ENCODE results near the gene MAGEA6. TPM values are rescaled to one million over a fixed set of nuclear protein-coding genes. Genes with fewer than 3 reads are reported as not detected.
"Not testable (repeated sequence)": the region's sequence is repeated elsewhere in the genome, so short reads cannot be mapped to it uniquely, and the experiment has no call there.

MAGEA6 gene
- total RNA-seq, 2 donors from 2014 or later, result not detected

GRCh38 chrX:152813206-152813605 is 43.7 kb upstream of the MAGEA6 start:
- Histone ChIP-seq H3K9me3 (no peaks in the 10 kb centered on the region), H3K36me3 (replicated peaks in 1 of 2; ENCODE audit: insufficient read depth in 1 of 2, low read depth in 2 of 2) (no peaks in the 10 kb centered on the region), H3K27ac (no peak overlapping the region), H3K4me1 (no peaks in the 10 kb centered on the region), H3K27me3 (no peaks in the 10 kb centered on the region), H3K4me3 (no peak overlapping the region)
- intact Hi-C loops (cut with DNase I), result no loop called here
- TF ChIP-seq POLR2A (IDR thresholded peaks at IDR 0.05), result no peak
- TF ChIP-seq, protein P1, sequence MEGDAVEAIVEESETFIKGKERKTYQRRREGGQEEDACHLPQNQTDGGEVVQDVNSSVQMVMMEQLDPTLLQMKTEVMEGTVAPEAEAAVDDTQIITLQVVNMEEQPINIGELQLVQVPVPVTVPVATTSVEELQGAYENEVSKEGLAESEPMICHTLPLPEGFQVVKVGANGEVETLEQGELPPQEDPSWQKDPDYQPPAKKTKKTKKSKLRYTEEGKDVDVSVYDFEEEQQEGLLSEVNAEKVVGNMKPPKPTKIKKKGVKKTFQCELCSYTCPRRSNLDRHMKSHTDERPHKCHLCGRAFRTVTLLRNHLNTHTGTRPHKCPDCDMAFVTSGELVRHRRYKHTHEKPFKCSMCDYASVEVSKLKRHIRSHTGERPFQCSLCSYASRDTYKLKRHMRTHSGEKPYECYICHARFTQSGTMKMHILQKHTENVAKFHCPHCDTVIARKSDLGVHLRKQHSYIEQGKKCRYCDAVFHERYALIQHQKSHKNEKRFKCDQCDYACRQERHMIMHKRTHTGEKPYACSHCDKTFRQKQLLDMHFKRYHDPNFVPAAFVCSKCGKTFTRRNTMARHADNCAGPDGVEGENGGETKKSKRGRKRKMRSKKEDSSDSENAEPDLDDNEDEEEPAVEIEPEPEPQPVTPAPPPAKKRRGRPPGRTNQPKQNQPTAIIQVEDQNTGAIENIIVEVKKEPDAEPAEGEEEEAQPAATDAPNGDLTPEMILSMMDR (IDR thresholded peaks at IDR 0.05), result no peak
- DNase-seq (no peak), ATAC-seq (no peak)
- 49 to 58% methylated on average over 5 of the region's 5 CpGs for WGBS, 2 donors

GRCh38 chrX:152810403-152810802 is 40.9 kb upstream of the MAGEA6 start:
- Histone ChIP-seq H3K36me3 (replicated peaks in 1 of 2; ENCODE audit: insufficient read depth in 1 of 2, low read depth in 2 of 2) (no peaks in the 10 kb centered on the region), H3K9me3 (no peaks in the 10 kb centered on the region), H3K4me1 (no peaks in the 10 kb centered on the region), H3K27me3 (no peaks in the 10 kb centered on the region), H3K4me3 (no peak overlapping the region), H3K27ac (no peak overlapping the region)
- ATAC-seq (no peak), DNase-seq (no peak)
- intact Hi-C loops (cut with DNase I), result no loop called here
- TF ChIP-seq POLR2A (IDR thresholded peaks at IDR 0.05), result no peak
- TF ChIP-seq, protein P1 (IDR thresholded peaks at IDR 0.05), result no peak
- 16 to 86% methylated on average over 1 to 3 of the region's 4 CpGs for WGBS, 2 donors

- Histone ChIP-seq H3K36me3 (replicated peaks in 1 of 2; ENCODE audit: insufficient read depth in 1 of 2, low read depth in 2 of 2) (no peaks in the 10 kb centered on the region), H3K27ac (no peak overlapping the region), H3K27me3 (no peaks in the 10 kb centered on the region), H3K9me3 (no peaks in the 10 kb centered on the region), H3K4me3 (no peak overlapping the region), H3K4me1 (no peaks in the 10 kb centered on the region)
- ATAC-seq, result no peak
- TF ChIP-seq, protein P1 (IDR thresholded peaks at IDR 0.05), result no peak
- no peak for TF ChIP-seq POLR2A (IDR thresholded peaks at IDR 0.05)
- no peak for DNase-seq
- intact Hi-C loops (cut with DNase I), result no loop called here
- WGBS, 2 donors, result 71 to 74% methylated on average over 4 of the region's 4 CpGs
These were observed 36.5 kb upstream of the MAGEA6 start for GRCh38 chrX:152806035-152806434.

DNA sequence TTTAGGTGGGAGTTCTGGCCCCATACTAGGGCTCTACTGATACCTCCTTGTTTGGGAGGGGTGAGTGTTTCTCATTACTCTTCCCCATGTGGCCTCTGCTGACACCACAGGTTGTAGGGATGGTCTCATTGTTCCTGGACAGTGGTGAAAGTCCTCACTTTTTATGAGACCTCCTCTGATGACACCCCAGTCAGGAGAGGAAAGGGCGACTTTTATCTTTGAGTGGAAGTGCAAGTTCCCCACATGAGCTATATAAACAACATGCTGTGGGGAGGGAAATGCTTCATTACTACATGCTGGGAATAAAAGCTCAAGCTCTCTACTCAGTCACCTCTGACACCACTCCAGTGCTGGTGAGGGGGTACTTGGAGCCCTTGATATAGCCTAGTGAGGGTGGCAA is 29.5 kb upstream of the MAGEA6 start:
- H3K27me3 ChIP-seq, result no peaks in the 10 kb centered on the region
- H3K4me1 ChIP-seq, result no peaks in the 10 kb centered on the region
- no peak overlapping the region for H3K4me3 ChIP-seq
- no peak overlapping the region for H3K27ac ChIP-seq
- TF ChIP-seq, protein P1 (IDR thresholded peaks at IDR 0.05), result no peak
- TF ChIP-seq POLR2A (IDR thresholded peaks at IDR 0.05), result no peak
- H3K9me3 ChIP-seq, result no peaks in the 10 kb centered on the region
- DNase-seq (no peak), ATAC-seq (no peak)
- no peaks in the 10 kb centered on the region for H3K36me3 ChIP-seq (replicated peaks in 1 of 2; ENCODE audit: insufficient read depth in 1 of 2, low read depth in 2 of 2)
- 43% methylated on average over 1 of the region's 1 CpG; no CpG with 5 or more reads in 1 of the 2 donors for WGBS, 2 donors
- intact Hi-C loops (cut with DNase I), result no loop called here

GRCh38 chrX:152787062-152787461 is 17.6 kb upstream of the MAGEA6 start:
- H3K36me3 ChIP-seq (replicated peaks in 1 of 2; ENCODE audit: insufficient read depth in 1 of 2, low read depth in 2 of 2); H3K9me3 ChIP-seq; H3K27ac ChIP-seq; ATAC-seq; H3K27me3 ChIP-seq; intact Hi-C loops (cut with DNase I); H3K4me3 ChIP-seq; DNase-seq; H3K4me1 ChIP-seq: not testable (repeated sequence)
- WGBS, 2 donors, result no CpG with 5 or more reads among the region's 3 CpGs

GRCh38 chrX:152766562-152766961 is 2.9 kb downstream of the MAGEA6 start:
- H3K4me1 ChIP-seq; H3K27me3 ChIP-seq; H3K27ac ChIP-seq; ATAC-seq; H3K4me3 ChIP-seq; H3K9me3 ChIP-seq; H3K36me3 ChIP-seq (replicated peaks in 1 of 2; ENCODE audit: insufficient read depth in 1 of 2, low read depth in 2 of 2); intact Hi-C loops (cut with DNase I); DNase-seq: not testable (repeated sequence)
- 68 to 76% methylated on average over 3 to 7 of the region's 9 CpGs for WGBS, 2 donors

DNA sequence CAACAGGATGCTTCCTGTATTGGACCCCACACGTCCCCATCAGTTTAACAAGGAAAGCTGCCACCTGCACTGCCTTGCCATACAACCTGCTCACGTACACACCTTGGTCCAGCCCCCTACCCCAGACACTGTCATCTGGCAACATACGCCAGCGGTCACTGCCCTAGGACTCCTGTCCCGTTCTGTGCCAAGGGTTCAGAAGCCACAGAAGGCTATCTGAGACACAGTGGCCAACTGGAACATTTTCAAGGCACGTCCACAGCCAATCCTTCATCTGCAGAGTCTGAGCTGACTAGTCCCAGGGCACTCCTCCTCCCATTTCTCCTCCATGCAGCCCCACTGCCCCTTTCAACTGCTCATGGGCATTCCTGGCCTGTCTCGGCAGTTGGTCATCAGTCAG is 7.9 kb downstream of the MAGEA6 start:
- H3K27me3 ChIP-seq; H3K9me3 ChIP-seq; H3K36me3 ChIP-seq (replicated peaks in 1 of 2; ENCODE audit: insufficient read depth in 1 of 2, low read depth in 2 of 2); H3K4me3 ChIP-seq; H3K4me1 ChIP-seq; DNase-seq; ATAC-seq; intact Hi-C loops (cut with DNase I); H3K27ac ChIP-seq: not testable (repeated sequence)
- WGBS, 2 donors, result no CpG with 5 or more reads among the region's 7 CpGs

DNA sequence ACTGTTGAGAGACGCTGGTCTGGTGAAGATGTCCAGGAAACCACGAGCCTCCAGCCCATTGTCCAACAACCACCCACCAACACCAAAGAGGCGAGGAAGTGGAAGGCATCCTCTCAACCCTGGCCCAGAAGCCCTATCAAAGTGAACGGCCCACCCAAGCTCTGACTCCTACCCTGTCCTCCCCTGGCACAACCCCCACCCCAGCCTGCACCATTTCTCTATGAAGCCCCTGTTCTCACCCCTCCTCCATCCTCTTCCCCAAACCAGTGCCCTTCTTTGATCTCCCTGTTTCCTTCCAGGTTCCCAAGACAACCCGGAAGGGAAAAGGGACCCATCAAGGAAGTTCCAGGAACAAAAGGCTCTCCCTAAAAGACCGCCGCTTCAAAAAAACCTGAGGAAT is 9.9 kb downstream of the MAGEA6 start:
- 73 to 100% methylated on average over 1 to 3 of the region's 7 CpGs for WGBS, 2 donors
- ATAC-seq; intact Hi-C loops (cut with DNase I): not testable (repeated sequence)

DNA sequence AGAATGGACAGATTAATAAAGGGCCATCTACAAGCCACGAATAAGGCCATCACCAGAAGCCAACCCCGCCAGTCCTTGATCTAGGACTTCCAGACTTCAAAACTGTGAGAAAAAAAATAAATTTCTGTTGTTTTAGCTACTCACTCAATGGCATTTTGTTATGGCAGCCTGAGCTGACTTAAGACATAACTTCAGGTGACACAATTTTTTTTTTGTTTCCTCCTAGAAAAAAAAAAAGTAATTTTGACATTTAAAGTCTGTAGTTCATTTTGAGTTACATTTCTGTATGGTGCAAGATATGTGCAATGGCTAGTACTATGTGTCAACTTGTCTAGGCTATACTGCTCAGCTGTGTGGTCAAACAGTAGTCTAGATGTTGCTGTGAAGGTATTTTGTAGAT is 10.6 kb downstream of the MAGEA6 start, which contains the start of gene CSAG3:
TSS of gene CSAG3 (plus strand) at position 301 of the 400 bp plus-strand sequence.
- DNase-seq; H3K27ac ChIP-seq; H3K36me3 ChIP-seq (replicated peaks in 1 of 2; ENCODE audit: insufficient read depth in 1 of 2, low read depth in 2 of 2); ATAC-seq; H3K4me3 ChIP-seq; H3K4me1 ChIP-seq; H3K27me3 ChIP-seq; H3K9me3 ChIP-seq; intact Hi-C loops (cut with DNase I): not testable (repeated sequence)
- no CpG with 5 or more reads among the region's 2 CpGs for WGBS, 2 donors

More for the DNA sequence above, 9.9 kb downstream of the MAGEA6 start:
- H3K27ac ChIP-seq; H3K4me3 ChIP-seq; H3K4me1 ChIP-seq; DNase-seq; H3K36me3 ChIP-seq (replicated peaks in 1 of 2; ENCODE audit: insufficient read depth in 1 of 2, low read depth in 2 of 2); H3K9me3 ChIP-seq; H3K27me3 ChIP-seq: not testable (repeated sequence)

Data from body of pancreas (tissue), 4 donors.